ENCODE results near the gene VTN.
A peak's percentile ranks its signal among the peaks of the same experiment; 100 is the strongest.

VTN gene, protein sequence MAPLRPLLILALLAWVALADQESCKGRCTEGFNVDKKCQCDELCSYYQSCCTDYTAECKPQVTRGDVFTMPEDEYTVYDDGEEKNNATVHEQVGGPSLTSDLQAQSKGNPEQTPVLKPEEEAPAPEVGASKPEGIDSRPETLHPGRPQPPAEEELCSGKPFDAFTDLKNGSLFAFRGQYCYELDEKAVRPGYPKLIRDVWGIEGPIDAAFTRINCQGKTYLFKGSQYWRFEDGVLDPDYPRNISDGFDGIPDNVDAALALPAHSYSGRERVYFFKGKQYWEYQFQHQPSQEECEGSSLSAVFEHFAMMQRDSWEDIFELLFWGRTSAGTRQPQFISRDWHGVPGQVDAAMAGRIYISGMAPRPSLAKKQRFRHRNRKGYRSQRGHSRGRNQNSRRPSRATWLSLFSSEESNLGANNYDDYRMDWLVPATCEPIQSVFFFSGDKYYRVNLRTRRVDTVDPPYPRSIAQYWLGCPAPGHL

DNA sequence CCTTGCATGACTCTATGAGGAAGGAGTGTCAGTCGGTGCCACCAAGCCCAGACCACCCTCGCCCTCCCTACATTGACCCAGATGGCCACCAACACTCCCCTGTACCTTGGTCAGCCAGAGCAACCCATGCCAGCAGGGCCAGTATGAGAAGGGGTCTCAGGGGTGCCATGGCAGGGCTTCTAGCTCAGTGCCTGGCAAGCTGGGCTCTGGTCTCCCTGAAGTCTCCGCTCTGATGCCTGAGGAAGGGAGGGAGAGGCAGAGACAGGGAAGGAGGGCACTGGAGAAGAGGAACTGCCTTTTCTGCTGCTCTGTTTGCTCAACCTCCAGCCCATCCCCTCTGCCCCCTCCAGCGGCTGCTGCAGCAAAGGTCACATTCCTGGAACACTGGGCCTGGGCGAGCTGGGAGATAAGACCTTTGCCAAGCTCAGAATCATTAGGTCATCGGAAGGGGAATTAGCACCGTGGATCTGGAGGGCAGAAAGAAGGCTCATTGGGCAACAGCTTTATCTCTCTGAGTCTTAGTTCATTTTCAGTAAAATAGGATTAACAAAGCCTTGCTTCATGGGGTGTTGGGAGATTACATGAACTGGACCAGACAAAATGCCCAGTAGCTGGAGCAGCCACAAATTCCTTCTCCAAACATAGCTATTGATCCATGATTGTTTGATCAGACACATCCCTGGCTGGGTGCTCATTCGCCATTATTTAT lies at the start of gene VTN:
VTN (minus strand) TSS at position 273 of the 709 bp plus-strand sequence; CDS start at position 169, 104 bp downstream.
- Histone ChIP-seq H3K9ac (ENCODE audit: low read depth, low read length) (peak within 1 kb of the TSS; percentile 13; the same call in 1 of the 2 replicates), H3K9me3 (ENCODE audit: control insufficient read depth, insufficient read depth, low read length) (no peaks in the 10 kb centered on the region), H3K36me3 (ENCODE audit: insufficient read depth, low read length) (no peaks in the 10 kb centered on the region), H3K4me1 (ENCODE audit: insufficient read depth, low read length) (peaks cover 13% of the 10 kb centered on the region)

DNA sequence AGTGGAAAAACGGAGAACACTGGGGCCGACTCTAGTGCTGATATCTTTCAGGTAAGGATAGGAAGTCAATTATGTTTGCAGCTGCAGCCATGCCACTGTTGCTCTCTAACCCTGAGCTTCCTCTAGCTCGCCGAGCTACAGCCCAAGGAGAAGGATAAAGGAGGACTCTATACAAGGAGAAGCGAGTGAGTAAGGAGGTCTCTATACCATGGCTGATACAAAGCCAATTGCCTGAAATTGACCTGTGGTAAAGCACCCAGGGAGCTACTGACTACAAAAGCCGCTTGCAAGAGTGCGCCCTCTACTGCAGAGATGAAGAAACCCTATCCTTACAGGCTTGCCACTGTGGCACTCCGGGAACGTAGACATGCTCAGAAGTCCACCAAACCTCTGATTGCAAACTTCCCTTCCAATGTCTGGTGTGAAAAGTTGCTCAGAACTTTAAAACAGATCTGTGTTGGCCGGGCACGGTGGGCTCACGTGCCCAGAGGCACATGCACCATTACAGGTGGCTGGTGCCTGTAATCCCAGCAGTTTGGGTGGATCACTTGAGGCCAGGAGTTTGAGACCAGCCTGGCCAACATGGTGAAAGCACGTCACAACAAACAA lies 46.7 kb upstream of the VTN start:
- H3K9ac ChIP-seq (ENCODE audit: low read depth, low read length), result no peak overlapping the region
- H3K9me3 ChIP-seq (ENCODE audit: control insufficient read depth, insufficient read depth, low read length), result no peaks in the 10 kb centered on the region; the same call in 1 of the 2 replicates
- H3K4me1 ChIP-seq (ENCODE audit: insufficient read depth, low read length), result peaks cover 7% of the 10 kb centered on the region
- H3K36me3 ChIP-seq (ENCODE audit: insufficient read depth, low read length), result no peaks in the 10 kb centered on the region

DNA sequence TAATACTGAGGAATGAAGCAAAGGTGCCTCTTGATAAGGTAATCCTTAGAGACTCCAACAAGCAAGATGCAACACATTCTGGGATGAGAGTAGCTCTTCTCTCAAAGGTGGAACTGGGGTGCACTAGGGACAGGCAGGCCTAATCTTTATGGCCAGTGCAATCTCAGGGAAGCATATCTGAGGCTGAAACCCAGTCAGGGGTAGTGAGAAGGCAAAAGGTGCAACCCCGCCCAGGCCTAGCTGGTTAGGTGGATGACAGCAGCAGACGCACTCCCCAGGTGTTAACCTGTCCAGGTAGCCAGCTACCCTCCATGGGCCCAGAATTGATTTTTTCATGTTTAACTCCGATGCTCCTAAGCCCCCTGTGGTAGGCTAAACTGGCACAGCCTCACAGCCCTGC lies 45.8 kb upstream of the VTN start:
- Histone ChIP-seq H3K9ac (ENCODE audit: low read depth, low read length) (no peak overlapping the region), H3K36me3 (ENCODE audit: insufficient read depth, low read length) (no peaks in the 10 kb centered on the region), H3K9me3 (ENCODE audit: control insufficient read depth, insufficient read depth, low read length) (no peaks in the 10 kb centered on the region; the same call in 1 of the 2 replicates), H3K4me1 (ENCODE audit: insufficient read depth, low read length) (peaks cover 7% of the 10 kb centered on the region)

DNA sequence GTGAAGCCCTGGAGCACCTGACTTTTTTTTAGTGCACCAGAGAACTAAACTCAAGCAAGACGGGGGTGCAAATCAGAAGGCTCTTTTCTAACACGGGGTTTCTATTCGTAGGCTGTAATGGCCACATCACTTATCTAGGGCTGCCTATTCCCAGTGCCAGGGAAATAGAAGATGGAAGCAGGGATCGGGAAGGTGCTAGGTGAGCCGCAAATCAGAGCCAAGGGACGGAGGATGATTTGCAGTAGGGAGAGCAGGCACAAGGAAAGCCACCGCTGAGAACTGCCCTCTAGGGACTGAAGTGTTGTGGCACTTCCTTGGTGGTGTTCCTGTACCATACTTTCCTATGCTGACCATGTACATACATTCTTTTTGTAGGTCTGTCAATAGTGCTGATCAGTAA lies 43.7 kb upstream of the VTN start:
- no peaks in the 10 kb centered on the region for H3K9me3 ChIP-seq (ENCODE audit: control insufficient read depth, insufficient read depth, low read length)

DNA sequence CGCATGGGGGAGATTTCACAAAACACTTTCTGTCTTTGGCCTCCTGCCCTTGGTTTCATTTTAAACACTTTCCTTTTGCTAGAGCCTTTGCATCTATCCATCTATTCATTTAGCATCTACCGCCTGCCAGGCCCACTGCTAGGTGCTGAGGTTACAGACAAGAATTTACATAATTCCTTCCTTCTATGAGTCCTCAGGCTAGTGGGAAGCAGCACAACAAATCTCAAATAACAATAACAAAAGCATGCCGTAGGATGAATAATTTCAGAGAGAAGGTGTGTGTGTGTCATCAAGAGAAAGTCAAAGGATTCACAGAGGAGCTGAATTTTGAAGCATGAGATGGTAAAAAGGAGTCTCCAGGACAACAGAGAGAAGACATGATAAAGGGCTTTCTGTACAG lies 42.0 kb upstream of the VTN start:
- Histone ChIP-seq H3K4me1 (ENCODE audit: insufficient read depth, low read length) (peaks cover 26% of the 10 kb centered on the region), H3K9ac (ENCODE audit: low read depth, low read length) (no peak overlapping the region), H3K9me3 (ENCODE audit: control insufficient read depth, insufficient read depth, low read length) (no peaks in the 10 kb centered on the region)

More for the DNA sequence above, 43.7 kb upstream of the VTN start:
- Histone ChIP-seq H3K9ac (ENCODE audit: low read depth, low read length) (no peak overlapping the region), H3K36me3 (ENCODE audit: insufficient read depth, low read length) (no peaks in the 10 kb centered on the region), H3K4me1 (ENCODE audit: insufficient read depth, low read length) (peaks cover 11% of the 10 kb centered on the region)

DNA sequence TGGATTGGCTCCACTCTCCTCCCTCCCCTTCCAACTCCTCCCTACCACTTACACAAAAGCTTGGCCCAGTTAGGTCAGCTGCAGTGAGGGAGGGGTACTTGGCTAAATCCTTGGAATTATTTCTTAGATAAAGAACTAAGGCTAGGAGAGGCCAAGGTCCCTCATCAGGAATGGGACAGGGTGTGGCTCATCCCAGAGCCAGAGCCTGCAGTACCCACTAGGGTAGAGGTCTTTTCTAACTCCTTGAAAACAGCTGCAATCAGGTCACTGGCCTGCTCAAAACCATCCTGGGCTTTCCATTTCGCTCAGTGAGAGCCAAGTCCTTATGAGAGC lies 37.8 kb upstream of the VTN start:
- Histone ChIP-seq H3K9ac (ENCODE audit: low read depth, low read length) (peak overlapping the region; percentile 9; the same call in 1 of the 2 replicates), H3K36me3 (ENCODE audit: insufficient read depth, low read length) (no peaks in the 10 kb centered on the region), H3K9me3 (ENCODE audit: control insufficient read depth, insufficient read depth, low read length) (no peaks in the 10 kb centered on the region), H3K4me1 (ENCODE audit: insufficient read depth, low read length) (peaks cover 45% of the 10 kb centered on the region)

More for the DNA sequence above, 42.0 kb upstream of the VTN start:
- no peaks in the 10 kb centered on the region for H3K36me3 ChIP-seq (ENCODE audit: insufficient read depth, low read length)

DNA sequence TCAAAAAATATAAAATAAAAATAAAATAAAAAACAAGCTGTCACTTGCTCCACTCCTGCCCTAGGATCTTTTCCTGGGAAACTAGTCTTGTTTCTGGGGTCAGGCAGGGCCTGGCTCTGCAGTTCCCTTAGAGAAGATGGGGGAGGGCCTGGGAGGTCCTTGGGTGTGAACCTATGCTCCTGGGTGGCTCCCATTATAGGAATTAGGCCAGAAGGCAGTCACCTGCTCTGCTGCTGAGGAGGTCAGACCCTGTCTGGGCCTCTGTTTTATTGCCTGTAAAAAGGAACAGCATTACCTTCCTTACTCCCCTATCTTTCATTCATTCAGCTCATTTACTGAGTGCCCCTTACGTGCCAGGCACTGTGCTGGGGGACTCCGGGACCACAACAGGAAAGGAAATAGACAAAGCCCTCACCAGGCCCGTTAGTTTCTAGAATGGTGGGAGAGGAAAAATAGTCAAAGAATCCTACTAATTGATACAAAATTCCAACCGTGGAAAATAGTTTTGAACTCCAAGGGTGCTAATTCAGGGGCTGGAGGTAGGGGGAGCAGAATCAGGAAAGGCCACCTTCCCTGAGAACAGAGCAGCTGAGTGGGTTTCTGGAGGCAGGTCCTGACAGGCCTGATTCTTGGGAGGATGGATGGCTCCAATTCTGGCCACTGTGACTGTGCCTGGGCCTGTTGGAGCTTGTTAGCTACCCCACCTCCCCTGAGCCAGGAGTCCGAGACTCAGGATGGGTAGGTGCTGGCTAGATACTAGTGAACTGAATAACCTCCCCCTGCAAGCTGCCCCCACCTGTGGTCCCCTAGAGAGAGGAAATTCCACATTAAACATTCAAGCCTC lies 37.2 kb upstream of the VTN start:
- Histone ChIP-seq H3K9me3 (ENCODE audit: control insufficient read depth, insufficient read depth, low read length) (no peaks in the 10 kb centered on the region), H3K36me3 (ENCODE audit: insufficient read depth, low read length) (no peaks in the 10 kb centered on the region), H3K4me1 (ENCODE audit: insufficient read depth, low read length) (peaks cover 47% of the 10 kb centered on the region), H3K9ac (ENCODE audit: low read depth, low read length) (peak overlapping the region; percentile 9; the same call in 1 of the 2 replicates)

DNA sequence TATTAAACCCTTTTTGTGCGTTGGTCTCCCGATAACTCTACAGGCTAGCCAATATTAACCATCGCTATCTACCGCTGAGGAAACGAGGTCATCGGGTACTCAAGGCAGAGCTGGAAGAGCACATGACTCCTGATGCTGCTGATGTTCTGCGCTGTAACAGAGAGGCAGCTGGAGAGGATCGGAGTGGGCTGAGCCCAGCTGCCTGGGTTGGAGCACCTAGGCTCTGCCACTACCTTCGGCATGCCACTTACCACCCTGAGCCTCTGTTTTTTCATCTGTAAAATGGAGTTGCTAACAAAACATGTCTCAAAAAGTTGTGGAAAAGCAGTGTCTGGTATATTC lies 36.3 kb upstream of the VTN start:
- H3K4me1 ChIP-seq (ENCODE audit: insufficient read depth, low read length), result peaks cover 52% of the 10 kb centered on the region
- peak overlapping the region; percentile 69; the same call in 1 of the 2 replicates for H3K9ac ChIP-seq (ENCODE audit: low read depth, low read length)
- H3K36me3 ChIP-seq (ENCODE audit: insufficient read depth, low read length), result no peaks in the 10 kb centered on the region
- no peaks in the 10 kb centered on the region for H3K9me3 ChIP-seq (ENCODE audit: control insufficient read depth, insufficient read depth, low read length)

DNA sequence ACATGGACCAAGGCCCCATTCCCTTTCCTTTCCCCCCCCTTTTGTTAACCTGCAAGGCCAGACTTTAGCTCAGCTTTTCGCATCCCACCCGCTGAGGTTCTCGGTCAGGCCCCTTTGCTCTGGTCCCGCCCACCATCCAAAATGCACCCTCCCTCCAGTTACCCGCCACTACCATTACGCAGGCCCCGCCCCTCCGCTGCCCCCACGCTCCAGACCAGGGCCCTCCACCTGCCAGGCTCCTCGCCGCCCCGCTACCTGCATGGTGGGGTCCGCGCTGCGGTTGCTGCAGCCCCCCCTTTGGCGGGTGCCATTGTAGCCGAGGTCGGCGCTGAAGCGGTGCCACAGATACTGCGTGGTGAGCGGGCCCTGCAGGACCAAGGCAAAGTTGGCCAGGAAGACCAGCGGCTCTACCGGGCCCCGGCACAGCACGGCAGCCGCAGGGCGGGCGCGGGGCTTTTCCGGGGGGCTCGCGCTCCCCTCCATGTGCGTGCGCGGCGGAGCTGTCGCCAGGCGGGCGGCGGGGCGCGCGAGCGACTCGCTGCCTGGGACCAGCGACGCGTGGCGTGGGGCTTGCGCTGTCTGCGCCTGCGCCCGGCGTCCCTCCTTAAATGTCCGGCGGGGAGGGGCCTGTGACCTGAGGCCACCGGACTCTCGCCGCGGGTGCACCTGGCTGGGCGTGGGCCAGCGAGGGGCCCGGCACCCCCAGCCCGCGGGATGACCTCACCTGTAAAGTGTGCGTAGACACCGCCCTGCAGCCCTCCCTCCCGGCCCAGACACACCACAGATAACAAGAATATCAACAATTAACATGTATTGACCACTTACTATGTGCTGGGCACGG lies 35.7 kb upstream of the VTN start, which contains the start of gene SLC46A1:
SLC46A1 (minus strand) TSS at position 581 of the 841 bp plus-strand sequence; CDS start at position 483, 98 bp downstream.
- Histone ChIP-seq H3K36me3 (ENCODE audit: insufficient read depth, low read length) (no peaks in the 10 kb centered on the region), H3K9ac (ENCODE audit: low read depth, low read length) (peak within 1 kb of the TSS; percentile 69), H3K4me1 (ENCODE audit: insufficient read depth, low read length) (peaks cover 52% of the 10 kb centered on the region), H3K9me3 (ENCODE audit: control insufficient read depth, insufficient read depth, low read length) (no peaks in the 10 kb centered on the region)

DNA sequence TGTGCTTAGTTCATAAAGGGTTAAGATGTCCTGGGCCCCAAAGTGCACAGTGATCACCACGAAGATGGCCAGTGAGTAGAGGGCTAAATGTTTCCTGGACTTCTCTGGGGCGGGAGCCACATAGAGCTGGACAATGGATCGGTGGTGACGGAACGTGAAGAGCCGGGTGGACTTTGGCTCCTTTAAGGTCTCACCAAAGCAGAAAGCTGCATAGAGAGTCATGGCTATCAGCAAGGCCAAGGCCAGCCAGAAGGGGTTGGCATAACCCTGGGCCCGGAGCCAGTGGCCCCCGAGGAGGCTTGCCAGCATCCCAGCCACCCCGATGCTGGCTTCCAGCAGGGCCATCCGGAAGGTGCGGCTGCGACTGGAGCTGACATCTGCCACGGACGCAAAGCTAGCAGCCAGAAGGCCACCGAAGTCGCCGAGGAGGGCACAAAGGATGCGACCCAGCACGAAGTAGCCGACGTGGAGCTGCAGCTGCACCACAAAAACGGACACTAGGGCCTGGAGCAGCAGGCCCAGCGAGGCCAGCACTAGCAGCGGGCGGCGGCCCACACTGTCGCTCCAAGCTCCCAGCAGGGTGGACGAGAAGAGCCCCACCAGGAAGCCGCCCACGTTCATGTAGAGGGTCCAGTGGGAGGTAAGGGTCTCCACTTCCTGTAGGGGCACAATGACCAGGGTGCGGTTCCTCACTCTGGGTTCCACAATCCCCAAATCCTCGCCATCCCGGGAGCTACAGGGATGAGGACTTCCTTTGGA lies 34.9 kb upstream of the VTN start:
- H3K4me1 ChIP-seq (ENCODE audit: insufficient read depth, low read length), result peaks cover 52% of the 10 kb centered on the region
- peak overlapping the region; percentile 69 for H3K9ac ChIP-seq (ENCODE audit: low read depth, low read length)
- no peaks in the 10 kb centered on the region for H3K36me3 ChIP-seq (ENCODE audit: insufficient read depth, low read length)
- H3K9me3 ChIP-seq (ENCODE audit: control insufficient read depth, insufficient read depth, low read length), result no peaks in the 10 kb centered on the region

DNA sequence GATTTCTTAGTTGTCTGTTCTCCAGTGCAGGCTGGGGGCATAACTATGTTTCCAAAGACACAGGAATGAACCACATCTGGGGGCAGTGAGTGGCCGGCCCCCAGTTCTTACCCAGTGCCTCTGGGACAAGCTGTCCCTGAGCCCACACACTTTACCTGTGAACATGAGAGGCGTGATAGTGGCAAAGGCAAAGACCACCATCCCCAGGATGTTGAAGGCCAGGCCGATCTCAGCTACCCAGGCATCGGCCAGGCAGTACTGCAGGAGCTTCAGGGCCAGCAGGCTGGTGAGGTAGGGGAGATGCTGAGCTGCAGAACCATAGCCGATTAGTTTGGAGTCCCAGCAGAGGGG lies 34.3 kb upstream of the VTN start:
- Histone ChIP-seq H3K4me1 (ENCODE audit: insufficient read depth, low read length) (peaks cover 51% of the 10 kb centered on the region), H3K9ac (ENCODE audit: low read depth, low read length) (no peak overlapping the region), H3K9me3 (ENCODE audit: control insufficient read depth, insufficient read depth, low read length) (no peaks in the 10 kb centered on the region), H3K36me3 (ENCODE audit: insufficient read depth, low read length) (no peaks in the 10 kb centered on the region)

DNA sequence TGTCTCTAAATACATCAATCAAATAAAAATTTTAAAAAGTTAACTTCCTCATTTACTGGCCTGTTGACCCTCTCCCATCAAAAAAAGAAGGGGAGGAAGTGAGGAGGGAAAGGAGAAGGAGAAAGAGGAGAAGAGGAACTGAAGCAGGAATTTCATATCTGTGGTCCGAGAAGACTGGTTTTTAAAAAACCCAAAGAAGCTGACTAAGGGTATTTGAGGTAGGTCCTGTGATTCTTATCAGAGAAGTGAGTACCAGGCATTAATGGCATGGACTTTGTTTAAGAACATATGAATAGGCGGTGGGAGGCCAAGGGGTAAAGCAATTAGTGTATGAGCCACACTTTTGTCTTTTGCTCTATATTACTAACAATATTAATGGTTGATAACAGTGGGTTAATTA lies 33.9 kb upstream of the VTN start:
- H3K36me3 ChIP-seq (ENCODE audit: insufficient read depth, low read length), result no peaks in the 10 kb centered on the region
- H3K9ac ChIP-seq (ENCODE audit: low read depth, low read length), result no peak overlapping the region
- no peaks in the 10 kb centered on the region for H3K9me3 ChIP-seq (ENCODE audit: control insufficient read depth, insufficient read depth, low read length)
- H3K4me1 ChIP-seq (ENCODE audit: insufficient read depth, low read length), result peaks cover 49% of the 10 kb centered on the region

DNA sequence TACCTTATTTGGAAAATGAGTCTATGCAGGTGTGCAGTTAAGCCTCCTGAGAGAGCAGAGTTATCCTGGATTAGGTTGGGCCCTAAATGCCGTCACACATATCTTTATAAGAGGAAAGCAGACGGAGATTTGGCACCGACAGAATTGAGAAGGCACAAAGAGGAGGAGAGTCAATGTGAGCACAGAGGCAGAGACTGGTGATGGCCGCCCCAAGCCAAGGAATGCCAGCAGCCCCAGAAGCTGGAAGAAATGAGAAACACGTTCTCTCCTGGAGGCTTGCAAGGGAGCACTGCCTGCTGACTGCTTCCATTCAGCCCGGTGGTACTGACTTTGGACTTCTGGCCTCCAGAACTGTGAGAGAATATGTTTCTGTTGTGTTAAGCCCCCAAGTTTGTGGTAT lies 32.7 kb upstream of the VTN start:
- no peak overlapping the region for H3K9ac ChIP-seq (ENCODE audit: low read depth, low read length)
- H3K9me3 ChIP-seq (ENCODE audit: control insufficient read depth, insufficient read depth, low read length), result no peaks in the 10 kb centered on the region
- no peaks in the 10 kb centered on the region for H3K36me3 ChIP-seq (ENCODE audit: insufficient read depth, low read length)
- H3K4me1 ChIP-seq (ENCODE audit: insufficient read depth, low read length), result peaks cover 38% of the 10 kb centered on the region

Data from ES-I3 (cell line).